Adrenal gland (tissue), 12 donors: ENCODE results near the gene ARHGEF10L. TPM values are rescaled to one million over a fixed set of nuclear protein-coding genes. Genes with fewer than 3 reads are reported as not detected.

ENCODE experiments used
- DNase-seq, 7 donors: peaks; one replicate each; pipeline ENCODE4 v3.0.0-alpha.2; 2019 to 2020
- H3K27ac ChIP-seq, 5 donors: fragments of 200-600 bp; sonication (generic) in 4 of 5; 1 replicate in 3 of 5; 2 replicates in 2 of 5; pipeline versions ENCODE4 v1.5.1 to v1.8.0; 2016 to 2020; ENCODE audit warnings: mild to moderate bottlenecking in 1 of 5
- H3K27me3 ChIP-seq: fragments of 200-600 bp; 2 replicates; pipeline ENCODE4 v1.8.0; 2021
- H3K36me3 ChIP-seq, 2 donors: fragments of 200-600 bp; replicated peaks in 1 of 2; 1 replicate in 1 of 2; 2 replicates in 1 of 2; pipeline versions ENCODE4 v1.5.1 to v1.8.0; 2018 to 2022
- H3K4me1 ChIP-seq, 2 donors: fragments of 200-600 bp; replicated peaks in 1 of 2; 1 replicate in 1 of 2; 2 replicates in 1 of 2; pipeline versions ENCODE4 v1.5.1 to v1.8.0; 2018 to 2021
- H3K4me3 ChIP-seq, 4 donors: fragments of 200-600 bp; sonication (generic) in 3 of 4; one replicate each; pipeline ENCODE4 v1.5.1; 2016 to 2018
- H3K9me3 ChIP-seq, 3 donors: fragments of 200-600 bp; sonication (generic) in 1 of 3; replicated peaks in 1 of 3; 1 replicate in 2 of 3; 2 replicates in 1 of 3; pipeline versions ENCODE4 v1.5.1 to v1.8.0; 2016 to 2021
- CTCF ChIP-seq, 6 experiments: fragments of 450-650 bp in 4 of 6; fragments of 200-600 bp in 2 of 6; sonication (generic) in 1 of 6; IDR thresholded peaks; 1 replicate in 5 of 6; 2 replicates in 1 of 6; pipeline versions ENCODE4 v1.5.1 to v1.8.0; 2016 to 2021; ENCODE audit warnings: antibody characterized with exemption in 6 of 6, mild to moderate bottlenecking in 2 of 6, moderate library complexity in 1 of 6
- POLR2A ChIP-seq, 2 donors: fragments of 450-650 bp; IDR thresholded peaks; one replicate each; pipeline ENCODE4 v1.6.1; 2017; ENCODE audit warnings: antibody characterized with exemption in 2 of 2, mild to moderate bottlenecking in 2 of 2, moderate library complexity in 1 of 2
- WGBS, 4 donors: extraction: QIAGEN DNeasy Blood & Tissue Kit in 2 of 4; methylation state at CpG; one replicate each; pipeline versions ENCODE4 v1.1.5 to v1.1.7; 2013 to 2017; 5-methylcytosine and 5-hydroxymethylcytosine counted together
- intact Hi-C, 2 donors: fragments of 100-400 bp; cut with DNase I; formaldehyde crosslinking; loops; one replicate each; pipeline versions ENCODE4 v1.14.1 to v1.15.0; 2022 to 2023
- polyA plus RNA-seq, 3 donors: library from polyadenylated mRNA; stranded (reverse); fragments of 200-250 nt in 2 of 3; fragments of 350-450 nt in 1 of 3; fragmentation: Illumina TruSeq in 1 of 3; extraction: RNeasy Lipid Tissue Mini Kit (QIAGEN cat#74804) in 1 of 3; gene quantifications; one replicate each; pipeline ENCODE4 v1.2.3, GENCODE V29; 2013 to 2014
- total RNA-seq, 9 donors: library from RNA; depleted of rRNA in 4 of 9; stranded (reverse); fragments of >200 nt in 4 of 9; fragments of 120-200 nt in 1 of 9; fragmentation: NEBNext Ultra II Directional in 1 of 9; extraction: Animal tissue kit (Norgen Biotek cat#: 25700) in 1 of 9; gene quantifications; one replicate each; pipeline versions ENCODE4 v1.1.0 to v1.2.4, GENCODE V29; 2013 to 2023
- donor health status: healthy with polysubstance abuse.
- donor health status: Bipolar disorder and iron deficiency.
- donor health status: DM: yes; HTN: yes; CAD: no.
- donor health status: DM: no; HTN: no; CAD: no.
- donor health status: DM: no; HTN: no; CAD: no.
- donor health status: DM: yes; HTN: yes; CAD: no.

Gene ARHGEF10L
- total and polyA plus RNA-seq, 12 donors, result 1.7 to 54.9 (median 30.1) TPM

DNA sequence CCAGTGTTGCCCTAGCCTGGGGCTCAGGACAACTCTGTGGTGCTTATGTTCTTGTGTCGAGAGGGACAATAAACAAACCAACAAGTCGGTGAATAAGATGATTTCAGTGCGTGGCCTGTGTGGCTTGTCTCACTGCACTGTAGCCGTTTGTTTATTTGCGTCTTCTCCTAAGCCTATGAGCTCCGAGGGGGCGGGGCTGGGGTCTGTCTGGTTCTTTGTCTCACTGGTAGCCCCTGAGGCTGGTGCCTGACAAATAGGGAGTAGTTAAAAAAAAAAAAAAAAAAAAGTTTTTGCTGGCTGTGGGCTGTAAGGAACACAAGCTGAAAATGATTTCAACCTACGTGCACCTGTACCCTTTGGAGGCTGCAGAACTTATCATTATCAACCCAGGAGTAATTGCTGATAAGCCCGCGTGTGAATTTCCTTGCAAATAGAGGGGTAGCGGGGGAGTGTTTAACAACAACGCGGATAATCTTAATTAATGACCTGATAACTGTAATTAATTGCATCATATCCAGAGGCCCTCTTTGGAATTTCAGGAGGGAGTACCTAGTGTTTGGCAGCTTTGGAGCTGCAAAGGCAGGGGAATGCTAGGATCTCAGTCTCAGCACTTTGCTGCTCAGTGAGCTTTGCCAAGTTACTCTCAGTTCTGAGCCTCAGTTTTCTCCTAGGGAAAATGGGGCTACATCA lies 925 bp upstream of the ARHGEF10L start:
- no peaks in the 10 kb centered on the region for H3K36me3 ChIP-seq
- H3K4me1 ChIP-seq, result peaks cover 11 to 21% of the 10 kb centered on the region in 2 donors
- H3K4me3 ChIP-seq, result no peak overlapping the region
- TF ChIP-seq POLR2A (IDR thresholded peaks at IDR 0.05), result no peak
- TF ChIP-seq CTCF (IDR thresholded peaks at IDR 0.05), result no peak
- H3K27ac ChIP-seq, result peak overlapping the region in 2 of 5 donors; percentile 52 to 88
- H3K27me3 ChIP-seq, result no peaks in the 10 kb centered on the region
- peak in 1 of 7 donors; percentile 73 for DNase-seq
- H3K9me3 ChIP-seq, result no peaks in the 10 kb centered on the region
- 44 to 51% (median 47%) methylated on average over 13 of the region's 13 CpGs for WGBS, 4 donors
- intact Hi-C loops, result no loop called here

- Histone ChIP-seq H3K27ac (peak overlapping the region in 2 of 5 donors; percentile 52 to 88), H3K4me3 (peak overlapping the region in 2 of 4 donors; percentile 32 to 86), H3K4me1 (peaks cover 11 to 21% of the 10 kb centered on the region in 2 donors), H3K36me3 (no peaks in the 10 kb centered on the region), H3K9me3 (no peaks in the 10 kb centered on the region), H3K27me3 (no peaks in the 10 kb centered on the region)
- TF ChIP-seq CTCF (IDR thresholded peaks at IDR 0.05), result no peak
- no peak for TF ChIP-seq POLR2A (IDR thresholded peaks at IDR 0.05)
- WGBS, 4 donors, result 20 to 51% (median 34%) methylated on average over 6 to 20 of the region's 20 CpGs
- DNase-seq, result peak in 1 of 7 donors; percentile 36
- intact Hi-C loops, result no loop called here
Observed at GRCh38 chr1:17539118-17539476, 401 bp upstream of the ARHGEF10L start.

DNA sequence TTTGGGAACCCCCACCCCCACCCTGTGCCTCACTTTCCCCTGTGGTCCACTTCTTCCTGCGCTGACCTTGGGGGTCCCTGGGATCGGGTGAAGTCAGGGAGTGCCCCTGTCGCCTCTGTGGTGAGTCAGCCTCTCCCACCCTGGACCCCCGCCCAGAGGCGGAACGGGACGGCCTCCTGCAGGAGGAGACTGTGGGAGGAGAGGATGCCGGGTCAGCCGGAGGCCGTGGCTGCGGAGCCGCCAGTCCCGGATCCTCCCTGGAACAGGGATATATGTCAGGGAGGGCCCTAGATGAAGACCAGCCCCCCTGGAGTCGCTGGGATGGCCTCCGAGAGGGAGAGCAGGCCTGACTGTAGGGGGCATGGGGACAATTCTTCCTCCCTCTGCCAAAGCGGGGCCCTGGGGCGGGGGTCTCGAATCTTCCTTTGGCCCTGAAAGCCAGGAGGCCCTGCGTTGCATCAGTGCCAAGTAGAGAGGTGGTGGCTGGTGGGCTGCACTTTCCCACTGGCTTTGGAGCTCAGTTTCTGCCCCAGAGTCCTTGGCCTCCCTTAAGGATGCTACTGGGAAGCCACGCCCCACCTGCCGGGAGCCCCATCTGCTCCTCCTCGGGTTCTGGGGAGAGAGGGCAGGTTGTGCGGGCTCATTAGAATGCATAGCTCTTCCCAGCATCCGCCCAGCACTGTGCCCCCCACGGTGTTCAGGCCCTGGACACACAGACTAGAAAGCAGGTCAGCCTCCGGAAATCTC lies 930 bp downstream of the ARHGEF10L start:
- H3K9me3 ChIP-seq, result no peaks in the 10 kb centered on the region
- H3K27me3 ChIP-seq, result no peaks in the 10 kb centered on the region
- 12 to 14% (median 13%) methylated on average over 11 to 26 of the region's 26 CpGs; no CpG with 5 or more reads in 1 of the 4 donors for WGBS, 4 donors
- intact Hi-C loops, result no loop called here
- no peaks in the 10 kb centered on the region for H3K36me3 ChIP-seq
- H3K4me1 ChIP-seq, result peaks cover 11 to 28% of the 10 kb centered on the region in 2 donors
- TF ChIP-seq POLR2A (IDR thresholded peaks at IDR 0.05), result no peak
- TF ChIP-seq CTCF (IDR thresholded peaks at IDR 0.05), result no peak
- H3K4me3 ChIP-seq, result peak overlapping the region; percentile 21 to 86 (median 68)
- peak in 5 of 7 donors; percentile 33 to 52 (median 35) for DNase-seq
- peak overlapping the region in 4 of 5 donors; percentile 36 to 88 (median 74) for H3K27ac ChIP-seq

GRCh38 chr1:17542645-17543044 lies 3.1 kb downstream of the ARHGEF10L start:
- TF ChIP-seq POLR2A (IDR thresholded peaks at IDR 0.05), result no peak
- no peak for TF ChIP-seq CTCF (IDR thresholded peaks at IDR 0.05)
- 59 to 78% (median 72%) methylated on average over 7 of the region's 7 CpGs for WGBS, 4 donors
- H3K27ac ChIP-seq, result no peak overlapping the region
- peaks cover 11 to 35% of the 10 kb centered on the region in 2 donors for H3K4me1 ChIP-seq
- no peaks in the 10 kb centered on the region for H3K36me3 ChIP-seq
- DNase-seq, result no peak
- no peaks in the 10 kb centered on the region for H3K27me3 ChIP-seq
- no peaks in the 10 kb centered on the region for H3K9me3 ChIP-seq
- intact Hi-C loops, result no loop called here
- no peak overlapping the region for H3K4me3 ChIP-seq
